Activated naive CD8-positive, alpha-beta T cell treated with anti-CD3 and anti-CD28 coated beads, Interleukin-2, amount 50 U/mL, for 16 hours (primary cell): ENCODE data around the gene ZMYND8.

ENCODE experiments used
- DNase-seq: peaks from one replicate; pipeline ENCODE4 v3.0.0-alpha.2; 2020; ENCODE audit warnings: low read depth, low spot score

The ZMYND8 gene

DNA sequence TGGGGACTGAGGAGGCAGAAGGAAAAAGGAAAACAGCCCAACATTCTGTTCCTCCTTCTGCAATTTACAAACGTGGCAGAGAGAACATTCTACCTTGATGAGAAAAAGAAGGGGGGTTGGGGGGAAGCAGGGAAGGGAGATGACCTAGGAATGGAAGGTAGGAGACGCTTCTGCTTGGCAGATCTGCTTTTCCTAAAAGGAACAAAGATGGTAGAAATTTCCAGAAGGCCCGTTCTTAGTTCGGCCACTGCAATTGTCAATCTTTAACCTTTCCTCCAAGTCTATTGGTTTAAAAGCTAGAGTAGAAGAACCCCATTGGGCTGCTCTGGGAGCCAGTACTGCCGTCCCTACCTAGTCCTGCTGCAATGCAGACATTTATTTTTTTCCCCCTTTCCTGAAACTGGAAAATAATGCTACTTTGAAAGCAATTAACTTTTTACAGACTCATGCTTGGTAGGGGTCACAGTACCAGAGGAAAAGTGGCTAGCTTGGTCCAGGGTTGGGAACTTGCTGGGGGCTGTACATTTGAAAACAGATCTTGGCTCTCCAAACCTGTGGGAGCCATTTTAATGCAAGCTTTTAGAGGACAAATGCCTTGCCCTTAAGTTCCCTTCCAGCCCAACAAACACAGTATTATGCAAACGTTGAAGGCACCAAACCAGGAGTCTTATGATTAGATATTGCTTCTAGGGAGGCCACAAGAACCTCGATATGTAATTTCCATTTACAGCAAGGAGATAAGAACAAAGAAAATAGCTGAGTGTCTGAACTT is 2.6 kb downstream of the ZMYND8 start:
- no peak for DNase-seq

DNA sequence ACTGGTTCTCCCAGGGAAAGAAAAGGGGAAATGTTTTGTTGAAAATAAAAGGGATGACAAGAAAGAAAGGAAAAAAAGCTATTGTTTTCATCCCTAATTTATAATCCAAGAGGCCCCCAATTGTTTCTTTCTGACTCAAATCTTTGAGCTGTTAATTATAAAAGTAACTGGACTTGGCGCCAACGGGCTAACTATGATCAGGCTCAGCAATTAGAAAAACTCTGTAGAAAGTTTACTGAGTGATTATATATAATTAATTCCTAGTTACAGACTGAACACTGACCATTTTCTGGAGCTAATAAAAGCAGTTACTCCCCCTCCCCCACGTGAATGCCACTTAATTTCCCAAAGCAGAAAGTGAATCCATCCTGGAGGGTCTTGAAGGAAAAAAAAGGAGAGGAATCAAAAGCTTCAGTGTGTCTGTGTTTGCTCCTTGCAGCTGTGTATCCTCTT is 3.2 kb downstream of the ZMYND8 start:
- no peak for DNase-seq

- DNase-seq = no peak
Observed at GRCh38 chr20:47352332-47353238, 3.9 kb downstream of the ZMYND8 start.

- no peak for DNase-seq
Observed at GRCh38 chr20:47351643-47352331, 4.7 kb downstream of the ZMYND8 start.

DNA sequence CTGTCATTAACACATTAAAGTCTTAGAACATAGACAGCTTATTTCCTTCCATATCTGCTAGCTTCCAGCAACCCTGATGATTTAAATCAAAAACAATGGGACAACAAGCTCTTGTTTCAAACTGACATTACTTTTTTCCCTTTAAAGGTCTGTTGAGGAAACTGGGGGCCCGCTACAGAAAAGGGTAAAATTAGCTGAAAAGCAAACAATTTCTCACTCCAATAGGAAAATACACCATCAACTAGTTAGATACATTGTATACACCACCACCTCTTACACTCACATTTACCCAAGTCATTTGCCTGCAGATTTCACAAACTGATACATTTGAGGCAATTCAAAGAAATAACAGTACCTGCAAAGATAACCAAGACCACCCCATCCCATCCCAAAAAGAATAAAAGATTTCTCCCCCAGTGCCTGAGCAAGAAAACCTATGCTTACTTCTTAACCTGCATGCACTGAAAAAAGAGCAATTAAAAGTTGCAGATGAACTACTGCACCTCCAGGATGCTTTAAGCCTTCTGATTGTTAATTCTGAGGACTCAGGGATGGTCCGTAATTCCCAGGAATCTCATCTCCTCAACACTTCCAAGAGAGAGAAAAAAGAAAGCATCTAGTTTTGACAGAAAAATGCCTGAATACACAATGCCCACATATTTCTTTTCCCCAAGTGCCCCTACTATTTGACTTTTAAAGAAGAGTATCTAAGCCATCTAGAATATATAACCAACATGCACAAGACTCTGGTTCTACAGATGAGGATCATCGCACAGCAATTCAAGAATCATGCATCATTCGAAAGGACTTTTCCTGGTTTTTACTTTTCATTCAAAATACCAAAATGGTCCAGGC is 5.6 kb downstream of the ZMYND8 start:
- no peak for DNase-seq

- DNase-seq = no peak
Observed at GRCh38 chr20:47350181-47350550, 6.3 kb downstream of the ZMYND8 start.

DNA sequence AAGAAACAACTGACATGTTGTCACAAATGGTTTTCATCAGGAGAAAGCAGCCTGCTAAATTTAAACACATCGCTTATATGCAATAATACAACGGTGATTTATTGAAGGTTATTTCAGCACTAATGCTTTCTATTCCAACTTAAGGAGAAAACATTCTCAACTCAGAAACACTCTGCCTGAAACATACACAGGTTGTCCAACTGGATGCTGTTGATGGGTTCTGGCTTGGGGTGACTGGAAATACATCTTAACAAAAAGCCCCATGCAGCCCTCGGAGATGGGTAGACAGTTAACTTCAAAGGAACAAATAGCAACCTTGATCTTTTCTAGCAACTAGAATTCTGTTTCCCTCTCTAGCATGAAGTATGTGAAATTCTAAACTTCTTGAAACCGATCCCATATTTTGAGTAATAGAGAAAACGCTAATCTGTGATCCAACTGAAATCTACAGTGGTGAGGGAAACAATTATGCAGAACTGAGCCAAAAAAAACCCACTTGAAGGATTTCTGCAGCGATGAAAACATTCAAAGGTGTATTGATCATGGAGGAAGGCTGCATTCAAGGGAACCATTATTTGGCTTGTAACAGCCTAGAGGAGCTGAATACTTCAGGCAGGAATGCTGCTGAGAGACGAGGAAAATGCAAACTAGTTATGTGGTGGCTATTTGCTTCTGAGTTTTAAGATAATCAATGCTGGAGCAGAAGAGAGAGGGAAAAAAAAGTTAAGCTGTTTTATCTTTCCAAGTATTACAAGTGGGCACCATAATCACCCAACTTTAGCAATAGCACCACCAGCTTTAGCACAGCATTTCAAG is 6.9 kb downstream of the ZMYND8 start:
- DNase-seq = no peak

DNA sequence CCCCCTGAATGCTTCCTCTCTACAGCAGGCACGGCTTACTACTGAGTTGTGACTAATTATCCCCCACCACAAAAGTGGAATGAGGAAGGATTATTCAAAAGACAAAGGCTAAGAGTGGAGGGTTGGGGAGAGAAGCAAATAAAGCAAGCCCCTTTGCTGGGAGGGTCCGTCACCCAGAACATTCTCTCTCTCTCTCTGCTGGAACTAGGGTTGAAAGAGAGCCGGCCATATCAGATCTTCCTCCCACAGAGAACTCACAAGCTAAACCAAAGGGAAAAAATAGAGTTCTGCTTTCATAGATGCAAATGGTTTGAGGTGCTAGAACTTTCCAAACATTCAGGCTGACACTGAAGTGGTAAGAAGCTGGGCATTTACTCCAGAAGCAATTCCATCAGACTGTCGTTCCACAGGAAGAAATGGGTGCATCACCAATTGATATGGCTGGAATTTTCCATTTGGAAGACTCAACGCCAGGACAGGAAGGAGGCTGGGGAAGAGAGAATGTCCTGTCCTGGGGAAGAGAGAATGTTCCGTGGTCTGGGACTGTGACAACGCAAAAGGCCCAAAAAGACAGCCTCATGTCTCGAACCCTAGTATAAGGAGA is 7.9 kb downstream of the ZMYND8 start:
- DNase-seq = no peak

DNA sequence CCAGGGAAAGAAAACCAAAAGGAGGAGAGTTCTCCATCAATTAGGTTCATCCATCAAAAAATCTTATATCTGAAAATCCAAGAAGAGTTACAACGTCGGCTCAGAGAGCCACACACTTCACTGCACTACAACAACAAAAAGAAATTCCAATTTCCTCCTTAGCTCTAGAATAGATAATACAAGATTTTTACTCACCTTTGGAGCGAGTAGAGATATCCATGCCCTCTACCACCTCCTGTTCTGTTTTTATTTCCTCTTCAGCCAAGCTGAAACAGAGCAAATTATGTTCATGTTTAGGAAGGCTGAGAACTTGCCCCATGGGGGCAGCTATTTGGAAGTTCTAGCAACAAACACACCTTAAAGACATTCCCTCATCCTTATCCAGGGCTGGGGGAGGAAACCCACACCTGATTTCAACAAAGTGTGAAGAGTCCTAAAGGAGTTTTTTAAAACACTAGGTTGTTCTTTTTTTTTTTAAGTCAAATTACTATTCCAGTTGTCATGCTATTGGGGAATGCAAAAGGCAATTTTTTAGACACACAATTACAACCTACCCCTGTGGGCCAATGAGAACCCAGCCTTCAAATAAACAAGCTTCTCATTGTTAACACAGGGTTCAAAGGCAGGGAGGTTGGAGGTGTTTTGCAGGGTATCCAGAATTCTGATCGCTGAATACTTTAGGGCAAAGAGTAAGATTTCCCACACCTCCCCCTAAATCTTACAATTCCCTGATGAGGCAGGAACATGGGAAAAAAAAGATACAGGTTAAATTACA is 8.7 kb downstream of the ZMYND8 start:
- no peak for DNase-seq

- no peak for DNase-seq
Observed at GRCh38 chr20:47346172-47346571, 10.3 kb downstream of the ZMYND8 start.

- DNase-seq = no peak
Observed at GRCh38 chr20:47345214-47345613, 11.3 kb downstream of the ZMYND8 start.

- DNase-seq = no peak
Observed at GRCh38 chr20:47343007-47343472, 13.5 kb downstream of the ZMYND8 start.

DNA sequence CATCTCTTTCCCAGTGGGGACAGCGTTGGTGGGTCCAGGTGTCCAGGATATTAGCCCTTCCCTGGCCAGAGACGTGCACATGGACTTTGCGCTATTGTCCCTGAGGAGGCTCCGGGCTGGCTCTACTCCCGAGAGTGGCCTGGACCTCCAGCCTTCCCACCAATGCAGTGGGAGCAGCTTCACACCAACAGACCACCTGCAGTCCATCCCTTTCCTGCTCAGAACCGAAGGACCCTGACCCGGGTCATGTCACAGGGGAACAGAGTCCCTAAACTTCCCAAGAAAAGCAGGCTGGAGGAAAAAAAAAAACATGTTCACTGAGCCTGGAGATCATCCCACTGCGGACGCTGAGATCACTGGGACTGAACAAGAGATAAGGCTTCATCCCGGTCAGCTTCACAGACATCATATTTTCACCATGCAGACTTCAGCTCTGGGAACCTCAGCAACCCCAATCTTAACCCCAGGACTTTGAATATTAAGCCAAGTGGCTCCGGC is 18.3 kb downstream of the ZMYND8 start:
- DNase-seq = no peak

DNA sequence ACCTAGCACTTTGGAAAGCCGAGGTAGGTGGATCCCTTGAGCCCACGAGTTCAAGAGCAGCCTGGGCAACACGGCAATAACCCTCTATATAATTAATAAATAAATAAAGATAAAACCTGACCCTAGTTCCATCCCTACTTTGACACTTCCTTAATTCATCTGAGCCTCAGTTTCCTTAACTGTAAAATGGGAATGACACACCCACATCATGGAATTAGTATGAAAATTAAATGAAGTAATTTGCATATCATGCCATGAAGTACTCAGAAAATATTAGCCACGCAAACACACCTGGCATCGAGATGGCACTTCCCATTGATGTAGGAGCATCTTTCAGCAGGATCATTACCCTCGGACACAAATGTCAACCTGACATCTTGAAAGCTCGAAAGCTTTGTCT is 19.1 kb downstream of the ZMYND8 start:
- no peak for DNase-seq

DNA sequence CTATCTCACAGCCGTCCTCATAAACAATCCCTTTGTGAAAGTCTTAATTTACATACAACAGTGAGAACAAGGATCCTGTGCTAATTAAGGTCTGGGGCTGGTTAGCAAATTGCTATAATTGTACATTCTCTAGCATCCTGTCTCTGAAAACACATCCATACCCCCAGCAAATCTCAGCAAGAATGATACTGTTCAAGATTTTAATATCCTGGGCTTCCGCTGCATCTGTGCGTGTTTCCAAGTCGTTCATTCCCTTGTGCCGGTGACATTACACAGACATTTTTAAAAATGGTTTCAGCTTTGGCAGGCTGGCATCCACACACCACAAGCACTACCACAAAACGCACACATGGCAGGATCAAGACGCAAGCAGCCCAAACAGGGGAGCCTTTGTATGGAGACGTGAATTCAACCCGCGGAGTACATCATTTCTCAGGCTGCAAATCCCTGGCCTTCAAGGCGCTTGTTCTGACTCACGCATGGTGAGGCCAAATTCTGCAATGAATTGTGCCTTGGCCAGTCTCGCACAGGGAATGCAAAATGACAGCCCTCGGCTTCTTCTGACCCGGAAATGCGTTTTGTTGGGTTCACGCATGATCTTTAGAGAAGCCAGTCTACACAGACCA is 20.3 kb downstream of the ZMYND8 start:
- DNase-seq = no peak

DNA sequence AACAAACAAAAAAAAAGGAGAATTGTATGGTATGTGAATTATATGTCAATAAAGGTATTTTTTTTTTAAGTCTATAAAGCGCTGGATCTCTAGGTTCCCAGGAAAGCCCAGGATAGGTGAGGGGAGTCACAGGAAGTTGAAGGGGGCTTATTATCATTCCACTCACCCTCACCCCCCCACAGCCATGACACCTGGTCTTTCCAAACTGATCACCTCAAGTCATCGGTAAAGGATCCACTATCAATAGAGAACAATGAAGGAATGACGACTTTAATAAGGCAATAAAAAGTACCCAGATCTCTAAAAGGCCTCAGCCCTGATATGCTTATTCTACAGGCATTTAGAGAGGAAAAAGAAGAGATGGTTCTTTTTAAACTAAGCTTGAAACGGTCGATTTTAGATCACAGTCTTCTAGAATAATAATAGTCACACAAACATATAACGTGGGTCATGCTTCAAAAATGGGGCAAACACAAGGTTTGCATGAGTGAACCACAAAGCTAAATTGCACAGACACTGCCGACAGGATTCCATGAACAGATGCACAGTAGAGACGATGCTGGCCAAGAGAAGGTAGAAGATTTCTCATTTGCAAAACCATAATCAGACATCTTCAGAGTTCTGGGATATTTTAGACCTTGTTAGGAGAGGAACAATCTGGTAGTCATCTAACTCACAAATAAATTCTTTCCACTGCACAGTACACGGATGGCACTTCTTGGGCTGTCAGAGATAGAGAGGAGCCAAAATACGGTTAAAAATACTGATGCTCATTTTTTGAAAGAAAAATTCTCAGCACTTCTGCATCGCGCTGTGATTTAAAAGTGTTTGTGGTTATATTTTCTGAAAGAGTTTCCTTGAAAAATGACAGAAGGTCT is 21.0 kb downstream of the ZMYND8 start:
- DNase-seq = no peak

- no peak for DNase-seq
Observed at GRCh38 chr20:47334022-47334551, 22.4 kb downstream of the ZMYND8 start.
